Prostate gland (tissue), 2 donors: ENCODE results near the gene GOLIM4. TPM values are rescaled to one million over a fixed set of nuclear protein-coding genes. Genes with fewer than 3 reads are reported as not detected.
A peak's percentile ranks its signal among the peaks of the same experiment; 100 is the strongest.

Experiments
- DNase-seq: peaks from one replicate; pipeline ENCODE4 v3.0.0-alpha.2; 2019; ENCODE audit warnings: low spot score
- H3K27ac ChIP-seq, 2 donors: fragments of 200-600 bp; sonication (generic); 2 replicates each; pipeline ENCODE4 v1.5.1; 2017 to 2019
- H3K27me3 ChIP-seq: fragments of 200-600 bp; sonication (generic); replicated peaks from 2 replicates; pipeline ENCODE4 v1.5.1; 2019; ENCODE audit not compliant: insufficient read depth
- H3K36me3 ChIP-seq, 2 donors: fragments of 200-600 bp; sonication (generic); 1 replicate in 1 of 2; 2 replicates in 1 of 2; pipeline versions ENCODE4 v1.5.1 to v1.8.1; 2017 to 2019
- H3K4me1 ChIP-seq: fragments of 200-600 bp; sonication (generic); replicated peaks from 2 replicates; pipeline ENCODE4 v1.5.1; 2019
- H3K4me3 ChIP-seq, 2 donors: fragments of 200-600 bp; sonication (generic); 2 replicates each; pipeline ENCODE4 v1.5.1; 2017 to 2019
- H3K9me3 ChIP-seq: fragments of 200-600 bp; sonication (generic); 2 replicates; pipeline ENCODE4 v1.5.1; 2017
- CTCF ChIP-seq, 4 experiments: fragments of 200-600 bp in 2 of 4; fragments of 450-650 bp in 2 of 4; sonication (generic) in 2 of 4; IDR thresholded peaks; 1 replicate in 3 of 4; 2 replicates in 1 of 4; pipeline ENCODE4 v1.5.1; 2016 to 2019; ENCODE audit warnings: antibody characterized with exemption in 4 of 4, mild to moderate bottlenecking in 2 of 4, moderate library complexity in 2 of 4
- POLR2A ChIP-seq: fragments of 450-650 bp; IDR thresholded peaks from one replicate; pipeline ENCODE4 v1.6.1; 2016; ENCODE audit warnings: antibody characterized with exemption, mild to moderate bottlenecking
- POLR2AphosphoS5 ChIP-seq: sonication (generic); formaldehyde crosslinking; IDR thresholded peaks from one replicate; pipeline ENCODE4 v1.6.1; 2017; ENCODE audit warnings: antibody characterized with exemption
- WGBS: methylation state at CpG from one replicate; pipeline ENCODE4 v1.1.5; 2018; 5-methylcytosine and 5-hydroxymethylcytosine counted together
- intact Hi-C: fragments of 100-400 bp; cut with DNase I; formaldehyde crosslinking; loops from one replicate; pipeline ENCODE4 v1.14.2; 2022
- total RNA-seq, 2 donors: library from RNA; depleted of rRNA; stranded (reverse); fragments of >200 nt; gene quantifications; one replicate each; pipeline ENCODE4 v1.1.0, GENCODE V29; 2016

GOLIM4 gene
- total RNA-seq, 2 donors from 2014 or later: 22.3 to 25.5 TPM

DNA sequence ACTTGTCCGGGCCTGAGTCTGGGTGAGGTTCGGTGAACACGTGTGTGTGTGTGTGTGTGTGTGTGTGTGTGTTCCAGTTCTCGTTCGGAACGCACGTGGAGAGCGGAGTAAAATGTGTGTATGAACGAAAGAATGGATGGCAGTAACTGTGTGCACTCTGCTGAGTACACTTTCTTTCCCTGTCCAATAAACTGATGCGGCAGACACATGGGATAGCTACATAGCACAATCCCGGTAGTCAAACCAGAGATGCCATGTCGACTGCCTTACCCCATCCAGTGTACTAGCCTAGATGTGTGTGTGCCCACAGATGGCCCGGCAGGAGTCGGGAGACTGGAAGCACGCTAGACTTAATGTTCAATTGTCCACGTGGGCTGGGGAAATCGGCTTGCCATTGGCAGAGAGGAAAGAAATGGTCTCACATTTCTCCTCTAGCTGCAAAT, 507 bp upstream of the GOLIM4 start:
- H3K27ac ChIP-seq: peak overlapping the region; percentile 87 to 89

DNA sequence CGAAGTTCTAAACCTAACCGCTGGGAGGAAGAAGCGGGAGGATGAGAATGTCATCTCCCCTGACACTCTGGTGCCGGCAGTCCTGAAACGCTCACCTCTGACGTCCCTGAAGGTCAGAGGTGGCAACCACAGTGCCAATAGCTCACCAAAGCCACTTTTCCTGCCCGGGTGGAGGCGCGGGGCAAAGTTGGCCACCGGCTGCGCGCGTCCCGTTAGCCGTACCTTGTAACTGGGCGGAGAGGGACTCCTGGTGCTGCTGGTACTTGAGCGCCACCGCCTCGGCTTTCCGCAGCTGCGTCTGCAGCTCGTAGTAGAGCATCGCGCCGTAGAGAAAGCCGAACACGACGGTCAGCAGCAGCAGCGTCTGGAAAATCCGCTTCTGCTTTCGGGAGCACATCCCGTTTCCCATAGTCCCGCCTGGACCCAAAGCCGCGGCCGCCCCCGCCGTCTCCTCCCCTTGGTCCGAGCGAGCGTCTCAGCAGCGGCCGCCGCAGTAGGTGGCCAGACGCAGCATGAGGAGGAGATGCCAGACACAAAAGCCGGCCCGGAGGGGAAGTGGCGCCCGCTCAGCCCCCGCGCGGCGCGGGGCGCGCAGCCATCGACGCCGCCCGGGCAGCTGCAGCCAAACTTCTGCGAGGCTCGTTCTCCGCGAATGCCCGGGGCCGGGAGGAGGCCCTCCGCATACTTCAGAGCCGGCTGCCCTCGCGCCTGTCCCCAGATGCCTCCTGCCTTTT, 680 bp downstream of the GOLIM4 start:
- H3K36me3 ChIP-seq: no peaks in the 10 kb centered on the region
- H3K4me3 ChIP-seq: peak overlapping the region; percentile 65 to 70
- H3K27ac ChIP-seq: peak overlapping the region; percentile 87 to 89
- H3K27me3 ChIP-seq: no peaks in the 10 kb centered on the region
- intact Hi-C loops: loop anchor here (2.0 to 5.0 kb wide), 2 partner anchors 38 to 70 kb away; no protein-coding TSS in a partner anchor
- DNase-seq: peak; percentile 31
- TF ChIP-seq POLR2A: no peak
- no peak for TF ChIP-seq POLR2AphosphoS5
- TF ChIP-seq CTCF (IDR thresholded peaks at IDR 0.05): peak in 1 of 4 experiments; percentile 23
- WGBS: under 1% methylated on average over 57 of the region's 70 CpGs
- H3K4me1 ChIP-seq: no peaks in the 10 kb centered on the region
- no peaks in the 10 kb centered on the region for H3K9me3 ChIP-seq

More for the DNA sequence above, 507 bp upstream of the GOLIM4 start:
- H3K27me3 ChIP-seq: no peaks in the 10 kb centered on the region
- H3K4me3 ChIP-seq: peak overlapping the region; percentile 65 to 70
- intact Hi-C loops: loop anchor here (5.0 kb wide), 1 partner anchor 39 kb away; no protein-coding TSS in a partner anchor
- under 1% methylated on average over 17 of the region's 17 CpGs for WGBS
- no peaks in the 10 kb centered on the region for H3K4me1 ChIP-seq
- TF ChIP-seq CTCF (IDR thresholded peaks at IDR 0.05): no peak
- TF ChIP-seq POLR2AphosphoS5: no peak
- TF ChIP-seq POLR2A: no peak
- H3K9me3 ChIP-seq: no peaks in the 10 kb centered on the region
- H3K36me3 ChIP-seq: no peaks in the 10 kb centered on the region
- no peak for DNase-seq

DNA sequence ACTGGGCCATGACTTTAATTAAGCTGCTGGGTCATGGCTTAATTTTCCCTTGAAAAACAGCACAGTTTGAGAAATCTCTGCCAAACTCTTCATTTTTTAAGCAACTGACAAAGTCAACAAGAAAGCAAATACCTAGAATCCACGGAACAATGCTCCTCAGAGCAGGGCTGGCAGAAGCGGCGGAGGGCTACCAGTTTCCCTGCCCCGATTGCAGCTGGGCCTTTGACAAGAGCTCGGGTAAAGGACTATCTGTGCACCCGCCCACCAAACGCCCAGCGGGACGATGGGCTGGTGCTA, 1.2 kb downstream of the GOLIM4 start:
- WGBS: under 1% methylated on average over 8 of the region's 9 CpGs
- intact Hi-C loops: loop anchor here (2.0 kb wide), 1 partner anchor 70 kb away; no protein-coding TSS in a partner anchor
- H3K27me3 ChIP-seq: no peaks in the 10 kb centered on the region
- H3K9me3 ChIP-seq: no peaks in the 10 kb centered on the region
- no peaks in the 10 kb centered on the region for H3K4me1 ChIP-seq
- no peak for DNase-seq
- peak overlapping the region; percentile 87 to 89 for H3K27ac ChIP-seq
- no peak for TF ChIP-seq POLR2A
- TF ChIP-seq CTCF (IDR thresholded peaks at IDR 0.05): no peak
- no peak for TF ChIP-seq POLR2AphosphoS5
- no peaks in the 10 kb centered on the region for H3K36me3 ChIP-seq
- H3K4me3 ChIP-seq: peak overlapping the region; percentile 65 to 70

DNA sequence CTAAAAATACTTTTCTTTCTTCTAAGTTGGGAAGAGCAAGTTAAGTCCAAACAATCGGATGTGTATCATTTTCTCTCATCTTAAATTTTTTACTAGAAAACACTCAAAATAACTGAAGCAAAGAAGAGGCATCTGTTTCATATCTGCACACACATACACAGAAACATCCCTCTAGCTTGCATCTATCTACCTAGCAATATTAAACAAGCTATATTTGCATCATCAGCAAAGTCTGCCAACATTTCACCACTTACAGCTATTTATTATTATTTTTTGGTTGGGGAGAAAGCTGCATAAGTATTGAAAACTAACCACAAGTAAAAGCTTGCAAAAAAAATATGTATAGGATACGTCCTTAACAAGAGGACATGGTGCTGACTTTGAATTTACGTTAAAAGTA, 1.9 kb downstream of the GOLIM4 start:
- no peak for DNase-seq
- intact Hi-C loops: loop anchor here (2.0 kb wide), 1 partner anchor 71 kb away; no protein-coding TSS in a partner anchor
- 50% methylated on average over 3 of the region's 3 CpGs for WGBS
- H3K27me3 ChIP-seq: no peaks in the 10 kb centered on the region
- H3K27ac ChIP-seq: no peak overlapping the region
- H3K36me3 ChIP-seq: no peaks in the 10 kb centered on the region
- H3K4me1 ChIP-seq: no peaks in the 10 kb centered on the region
- no peaks in the 10 kb centered on the region for H3K9me3 ChIP-seq
- TF ChIP-seq POLR2AphosphoS5: no peak
- no peak for TF ChIP-seq POLR2A
- TF ChIP-seq CTCF (IDR thresholded peaks at IDR 0.05): no peak
- peak overlapping the region in 1 of 2 donors; percentile 65 for H3K4me3 ChIP-seq

DNA sequence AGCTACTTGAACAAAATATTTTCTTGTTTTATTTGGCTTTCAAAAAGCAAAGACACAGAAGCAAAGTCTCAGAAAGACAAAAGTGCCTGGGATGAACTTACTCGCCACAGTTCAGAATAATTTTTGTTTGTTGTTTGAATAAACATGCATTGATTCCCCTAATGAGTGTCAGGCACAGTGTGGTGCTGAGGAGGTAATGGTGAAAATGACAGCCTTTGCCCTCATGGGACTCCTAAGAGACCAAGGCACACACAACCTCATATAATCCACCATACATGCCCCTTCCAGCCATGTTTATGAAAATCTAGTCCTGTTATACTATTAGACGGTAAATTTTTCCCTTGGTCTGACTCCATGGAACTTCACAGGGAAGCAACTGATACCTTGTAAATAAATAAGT, 2.5 kb downstream of the GOLIM4 start:
- Histone ChIP-seq H3K27ac (no peak overlapping the region), H3K36me3 (no peaks in the 10 kb centered on the region), H3K9me3 (no peaks in the 10 kb centered on the region), H3K4me1 (no peaks in the 10 kb centered on the region), H3K27me3 (no peaks in the 10 kb centered on the region), H3K4me3 (no peak overlapping the region)
- TF ChIP-seq CTCF (IDR thresholded peaks at IDR 0.05): no peak
- TF ChIP-seq POLR2AphosphoS5: no peak
- TF ChIP-seq POLR2A: no peak
- WGBS: 60% methylated on average over 2 of the region's 2 CpGs
- intact Hi-C loops: no loop called here
- DNase-seq: no peak
